K562 (cell line): ENCODE results near the gene PNP. TPM values are rescaled to one million over a fixed set of nuclear protein-coding genes. Genes with fewer than 3 reads are reported as not detected.

Source experiments
- BRD4 ChIP-seq: fragments of 200-600 bp; sonication (generic); IDR thresholded peaks from 2 replicates; pipeline ENCODE4 v1.6.1; 2017; ENCODE audit warnings: inconsistent platforms
- CBFA2T2 ChIP-seq: fragments of 450-650 bp; conservative IDR thresholded peaks from 2 replicates; pipeline ENCODE4 v1.6.1; 2017; ENCODE audit warnings: mild to moderate bottlenecking
- LEF1 ChIP-seq: fragments of 450-650 bp; IDR thresholded peaks from 2 replicates; pipeline ENCODE4 v1.6.1; 2016; ENCODE audit warnings: mild to moderate bottlenecking
- PHB ChIP-seq: fragments of 250-450 bp; sonication (Bioruptor Pico); IDR thresholded peaks from 2 replicates; pipeline ENCODE4 v1.5.0; 2021
- POU5F1 ChIP-seq: fragments of 150-350 bp; IDR thresholded peaks from 2 replicates; pipeline ENCODE4 v1.6.1; 2014; ENCODE audit warnings: borderline replicate concordance, low read length, low read depth, mild to moderate bottlenecking; ENCODE audit not compliant: partially characterized antibody
- PRPF4 ChIP-seq: fragments of 200-400 bp; formaldehyde crosslinking; IDR thresholded peaks from one replicate; pipeline ENCODE4 v1.6.1; 2017; ENCODE audit warnings: low read length, low read depth, mild to moderate bottlenecking; ENCODE audit not compliant: insufficient read depth, poor library complexity, severe bottlenecking
- SIN3B ChIP-seq: fragments of 450-650 bp; IDR thresholded peaks from 2 replicates; pipeline ENCODE4 v1.6.1; 2017; ENCODE audit warnings: low read depth, mild to moderate bottlenecking, moderate library complexity
- SMARCA4 ChIP-seq: fragments of 450-650 bp; IDR thresholded peaks from 2 replicates; pipeline ENCODE4 v1.6.1; 2016
- STAG1 ChIP-seq: sonication (generic); formaldehyde crosslinking; IDR thresholded peaks from 2 replicates; pipeline ENCODE4 v1.5.0; 2020; ENCODE audit warnings: missing genetic modification reagents, borderline replicate concordance
- ZKSCAN8 ChIP-seq: fragments of 200-800 bp; sonication (Bioruptor generic); IDR thresholded peaks from 2 replicates; pipeline ENCODE4 v1.6.1; 2016; ENCODE audit warnings: missing genetic modification characterization, missing compliant biosample characterization
- ZNF778 ChIP-seq: fragments of 450-650 bp; formaldehyde crosslinking; IDR thresholded peaks from 2 replicates; pipeline ENCODE4 v1.4.0; 2020; ENCODE audit warnings: mild to moderate bottlenecking, moderate library complexity
- ZSCAN29 ChIP-seq: fragments of 450-650 bp; IDR thresholded peaks from 2 replicates; pipeline ENCODE4 v1.6.1; 2017
- polyA plus RNA-seq, 8 experiments: library from polyadenylated mRNA; depleted of rRNA in 4 of 8; stranded (reverse) in 5 of 8; unstranded in 3 of 8; fragments of >200 nt; fragmentation: Nextera tagmentation in 2 of 8; fragmentation: Illumina TruSeq in 1 of 8; extraction: Ambion mirVana in 2 of 8; extraction: Trizol in 1 of 8; gene quantifications; 2 replicates each; pipeline versions ENCODE4 v1.2.1 to v1.2.3, GENCODE V29; 2011 to 2014; ENCODE audit warnings: inconsistent platforms in 1 of 8, missing spikeins in 1 of 8
- total RNA-seq, 7 experiments: library from RNA; depleted of rRNA in 6 of 7; stranded (reverse); fragments of >200 nt in 6 of 7; fragmentation: Illumina TruSeq in 2 of 7; extraction: Trizol in 2 of 7; gene quantifications; 2 replicates each; pipeline versions ENCODE4 v1.2.1 to v1.2.3, GENCODE V29; 2011 to 2021; ENCODE audit warnings: low replicate concordance in 1 of 7
- TF ChIP-seq, protein P1 (sequence below), 3 experiments: fragments of 200-800 bp in 1 of 3; fragments of 250-450 bp in 1 of 3; fragments of 450-650 bp in 1 of 3; sonication (Bioruptor Pico) in 1 of 3; sonication (Bioruptor generic) in 1 of 3; formaldehyde crosslinking in 1 of 3; IDR thresholded peaks; 2 replicates each; pipeline versions ENCODE4 v1.6.1 to v1.8.0; 2016 to 2022; ENCODE audit warnings: mild to moderate bottlenecking in 2 of 3, missing genetic modification characterization in 2 of 3, missing compliant biosample characterization in 1 of 3, moderate library complexity in 1 of 3
- TF ChIP-seq, protein P2 (sequence below): sonication (generic); formaldehyde crosslinking; IDR thresholded peaks from 2 replicates; pipeline ENCODE4 v1.8.0; 2022; ENCODE audit warnings: mild to moderate bottlenecking, missing genetic modification reagents
- TF ChIP-seq, protein P3 (sequence below): fragments of 250-450 bp; sonication (Bioruptor Pico); IDR thresholded peaks from 2 replicates; pipeline ENCODE4 v1.4.0; 2020; ENCODE audit warnings: mild to moderate bottlenecking, moderate library complexity, borderline replicate concordance
- TF ChIP-seq, protein P4 (sequence below): IDR thresholded peaks from 3 replicates; pipeline ENCODE4 v1.6.1; 2011; ENCODE audit warnings: borderline replicate concordance, mild to moderate bottlenecking, moderate library complexity; ENCODE audit not compliant: insufficient read length; ENCODE audit errors: extremely low read depth

PNP gene
- total and polyA plus RNA-seq, 9 of the 15 experiments (the other 6 are each of a cell fraction or from before 2014, with no cell fraction given), result 92.5 to 288 (median 137) TPM

DNA sequence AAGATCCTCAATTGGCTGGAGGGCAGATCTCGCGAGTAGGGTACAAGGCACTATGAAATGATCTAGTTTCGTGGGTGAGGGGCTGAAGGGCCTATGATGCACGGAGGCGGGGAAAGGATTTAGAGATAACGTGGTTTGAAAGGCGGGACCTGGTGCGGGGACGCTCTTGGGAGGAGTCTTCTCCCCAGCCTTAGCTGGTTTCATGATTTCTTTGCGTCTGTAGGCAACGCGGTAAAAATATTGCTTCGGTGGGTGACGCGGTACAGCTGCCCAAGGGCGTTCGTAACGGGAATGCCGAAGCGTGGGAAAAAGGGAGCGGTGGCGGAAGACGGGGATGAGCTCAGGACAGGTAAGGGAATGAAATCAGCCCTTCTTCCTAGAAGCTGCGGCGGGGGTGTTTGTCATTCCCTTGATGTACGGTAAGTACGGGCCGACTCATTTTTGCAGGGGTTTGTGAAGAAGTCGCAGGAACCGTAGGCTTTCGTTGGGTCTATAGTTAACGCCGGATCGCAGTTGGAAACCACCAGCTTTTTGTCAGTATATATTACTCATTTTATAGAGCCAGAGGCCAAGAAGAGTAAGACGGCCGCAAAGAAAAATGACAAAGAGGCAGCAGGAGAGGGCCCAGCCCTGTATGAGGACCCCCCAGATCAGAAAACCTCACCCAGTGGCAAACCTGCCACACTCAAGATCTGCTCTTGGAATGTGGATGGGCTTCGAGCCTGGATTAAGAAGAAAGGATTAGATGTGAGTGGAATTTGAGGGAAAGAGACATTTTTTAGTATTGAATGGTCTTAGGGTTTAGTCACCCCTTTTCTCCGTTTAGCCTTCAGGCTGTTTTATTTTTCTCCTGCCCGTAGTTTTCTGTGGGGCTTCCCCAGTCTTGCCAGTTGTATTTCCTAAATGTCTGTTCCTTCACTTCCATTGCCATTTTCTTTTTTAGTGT lies 13.6 kb upstream of the PNP start (continued):
- TF ChIP-seq, protein P1, sequence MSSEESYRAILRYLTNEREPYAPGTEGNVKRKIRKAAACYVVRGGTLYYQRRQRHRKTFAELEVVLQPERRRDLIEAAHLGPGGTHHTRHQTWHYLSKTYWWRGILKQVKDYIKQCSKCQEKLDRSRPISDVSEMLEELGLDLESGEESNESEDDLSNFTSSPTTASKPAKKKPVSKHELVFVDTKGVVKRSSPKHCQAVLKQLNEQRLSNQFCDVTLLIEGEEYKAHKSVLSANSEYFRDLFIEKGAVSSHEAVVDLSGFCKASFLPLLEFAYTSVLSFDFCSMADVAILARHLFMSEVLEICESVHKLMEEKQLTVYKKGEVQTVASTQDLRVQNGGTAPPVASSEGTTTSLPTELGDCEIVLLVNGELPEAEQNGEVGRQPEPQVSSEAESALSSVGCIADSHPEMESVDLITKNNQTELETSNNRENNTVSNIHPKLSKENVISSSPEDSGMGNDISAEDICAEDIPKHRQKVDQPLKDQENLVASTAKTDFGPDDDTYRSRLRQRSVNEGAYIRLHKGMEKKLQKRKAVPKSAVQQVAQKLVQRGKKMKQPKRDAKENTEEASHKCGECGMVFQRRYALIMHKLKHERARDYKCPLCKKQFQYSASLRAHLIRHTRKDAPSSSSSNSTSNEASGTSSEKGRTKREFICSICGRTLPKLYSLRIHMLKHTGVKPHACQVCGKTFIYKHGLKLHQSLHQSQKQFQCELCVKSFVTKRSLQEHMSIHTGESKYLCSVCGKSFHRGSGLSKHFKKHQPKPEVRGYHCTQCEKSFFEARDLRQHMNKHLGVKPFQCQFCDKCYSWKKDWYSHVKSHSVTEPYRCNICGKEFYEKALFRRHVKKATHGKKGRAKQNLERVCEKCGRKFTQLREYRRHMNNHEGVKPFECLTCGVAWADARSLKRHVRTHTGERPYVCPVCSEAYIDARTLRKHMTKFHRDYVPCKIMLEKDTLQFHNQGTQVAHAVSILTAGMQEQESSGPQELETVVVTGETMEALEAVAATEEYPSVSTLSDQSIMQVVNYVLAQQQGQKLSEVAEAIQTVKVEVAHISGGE (CRISPR knock-in tag; IDR thresholded peaks at IDR 0.05), result peak in 1 of 3 experiments; percentile 91; a peak in 2 of 6 replicates
- TF ChIP-seq, protein P2, sequence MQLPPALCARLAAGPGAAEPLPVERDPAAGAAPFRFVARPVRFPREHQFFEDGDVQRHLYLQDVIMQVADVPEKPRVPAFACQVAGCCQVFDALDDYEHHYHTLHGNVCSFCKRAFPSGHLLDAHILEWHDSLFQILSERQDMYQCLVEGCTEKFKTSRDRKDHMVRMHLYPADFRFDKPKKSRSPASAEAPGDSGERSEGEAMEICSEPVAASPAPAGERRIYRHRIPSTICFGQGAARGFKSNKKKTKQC (CRISPR knock-in tag), result peak; percentile 71; the same call in 1 of the 2 replicates
- TF ChIP-seq, protein P3, sequence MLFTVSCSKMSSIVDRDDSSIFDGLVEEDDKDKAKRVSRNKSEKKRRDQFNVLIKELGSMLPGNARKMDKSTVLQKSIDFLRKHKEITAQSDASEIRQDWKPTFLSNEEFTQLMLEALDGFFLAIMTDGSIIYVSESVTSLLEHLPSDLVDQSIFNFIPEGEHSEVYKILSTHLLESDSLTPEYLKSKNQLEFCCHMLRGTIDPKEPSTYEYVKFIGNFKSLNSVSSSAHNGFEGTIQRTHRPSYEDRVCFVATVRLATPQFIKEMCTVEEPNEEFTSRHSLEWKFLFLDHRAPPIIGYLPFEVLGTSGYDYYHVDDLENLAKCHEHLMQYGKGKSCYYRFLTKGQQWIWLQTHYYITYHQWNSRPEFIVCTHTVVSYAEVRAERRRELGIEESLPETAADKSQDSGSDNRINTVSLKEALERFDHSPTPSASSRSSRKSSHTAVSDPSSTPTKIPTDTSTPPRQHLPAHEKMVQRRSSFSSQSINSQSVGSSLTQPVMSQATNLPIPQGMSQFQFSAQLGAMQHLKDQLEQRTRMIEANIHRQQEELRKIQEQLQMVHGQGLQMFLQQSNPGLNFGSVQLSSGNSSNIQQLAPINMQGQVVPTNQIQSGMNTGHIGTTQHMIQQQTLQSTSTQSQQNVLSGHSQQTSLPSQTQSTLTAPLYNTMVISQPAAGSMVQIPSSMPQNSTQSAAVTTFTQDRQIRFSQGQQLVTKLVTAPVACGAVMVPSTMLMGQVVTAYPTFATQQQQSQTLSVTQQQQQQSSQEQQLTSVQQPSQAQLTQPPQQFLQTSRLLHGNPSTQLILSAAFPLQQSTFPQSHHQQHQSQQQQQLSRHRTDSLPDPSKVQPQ (CRISPR knock-in tag), result no peak
- TF ChIP-seq PRPF4, result no peak
- TF ChIP-seq STAG1 (CRISPR knock-in tag), result no peak
- peak; percentile 56; the same call in 1 of the 2 replicates for TF ChIP-seq SMARCA4
- TF ChIP-seq PHB (CRISPR knock-in tag), result no peak
- no peak for TF ChIP-seq ZKSCAN8 (CRISPR knock-in tag)
- TF ChIP-seq ZSCAN29, result no peak
- TF ChIP-seq, protein P4, sequence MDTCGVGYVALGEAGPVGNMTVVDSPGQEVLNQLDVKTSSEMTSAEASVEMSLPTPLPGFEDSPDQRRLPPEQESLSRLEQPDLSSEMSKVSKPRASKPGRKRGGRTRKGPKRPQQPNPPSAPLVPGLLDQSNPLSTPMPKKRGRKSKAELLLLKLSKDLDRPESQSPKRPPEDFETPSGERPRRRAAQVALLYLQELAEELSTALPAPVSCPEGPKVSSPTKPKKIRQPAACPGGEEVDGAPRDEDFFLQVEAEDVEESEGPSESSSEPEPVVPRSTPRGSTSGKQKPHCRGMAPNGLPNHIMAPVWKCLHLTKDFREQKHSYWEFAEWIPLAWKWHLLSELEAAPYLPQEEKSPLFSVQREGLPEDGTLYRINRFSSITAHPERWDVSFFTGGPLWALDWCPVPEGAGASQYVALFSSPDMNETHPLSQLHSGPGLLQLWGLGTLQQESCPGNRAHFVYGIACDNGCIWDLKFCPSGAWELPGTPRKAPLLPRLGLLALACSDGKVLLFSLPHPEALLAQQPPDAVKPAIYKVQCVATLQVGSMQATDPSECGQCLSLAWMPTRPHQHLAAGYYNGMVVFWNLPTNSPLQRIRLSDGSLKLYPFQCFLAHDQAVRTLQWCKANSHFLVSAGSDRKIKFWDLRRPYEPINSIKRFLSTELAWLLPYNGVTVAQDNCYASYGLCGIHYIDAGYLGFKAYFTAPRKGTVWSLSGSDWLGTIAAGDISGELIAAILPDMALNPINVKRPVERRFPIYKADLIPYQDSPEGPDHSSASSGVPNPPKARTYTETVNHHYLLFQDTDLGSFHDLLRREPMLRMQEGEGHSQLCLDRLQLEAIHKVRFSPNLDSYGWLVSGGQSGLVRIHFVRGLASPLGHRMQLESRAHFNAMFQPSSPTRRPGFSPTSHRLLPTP, result no peak
- no peak for TF ChIP-seq POU5F1
- no peak for TF ChIP-seq ZNF778 (CRISPR knock-in tag)
- TF ChIP-seq SIN3B, result no peak
- TF ChIP-seq CBFA2T2, result no peak
- TF ChIP-seq LEF1, result no peak
- no peak for TF ChIP-seq BRD4
